ENCODE data around the gene RBM10. TPM values are rescaled to one million over a fixed set of nuclear protein-coding genes. Genes with fewer than 3 reads are reported as not detected.

Gene RBM10
- total and polyA plus RNA-seq, 9 of the 15 experiments (the other 6 are each of a cell fraction or from before 2014, with no cell fraction given) = 1.1 to 61.7 (median 31.5) TPM

- no peak for TF ChIP-seq FOXO4 (CRISPR knock-in tag; IDR thresholded peaks at IDR 0.05)
Observed at GRCh38 chrX:47180346-47180745, 35.3 kb downstream of the RBM10 start (continued).

GRCh38 chrX:47181301-47181700 is 36.3 kb downstream of the RBM10 start:
- peaks cover 0 to 3% of the 10 kb centered on the region in 2 experiments; a peak in 1 of 5 replicates for H3K4me1 ChIP-seq (replicated peaks in 1 of 2; ENCODE audit: control insufficient read depth in 2 of 2, insufficient read depth in 2 of 2, low read length in 2 of 2)
- no peak overlapping the region for H3K27ac ChIP-seq (ENCODE audit: extremely low read depth, low read depth, low read length)
- H4K20me1 ChIP-seq (replicated peaks; ENCODE audit: control insufficient read depth, insufficient read depth, low read length) = peaks cover 2% of the 10 kb centered on the region; the same call in 1 of the 2 replicates
- ATAC-seq (no peak), FAIRE-seq (no peak), DNase-seq (ENCODE audit: extremely low read depth in 1 of 4, low spot score in 3 of 4) (no peak)
- 93% methylated on average over 6 of the region's 10 CpGs for WGBS (ENCODE audit: insufficient coverage, low coverage, missing lambda C conversion rate)
- H3K79me2 ChIP-seq (ENCODE audit: control insufficient read depth, insufficient read depth, low read length) = no peaks in the 10 kb centered on the region
- H3K4me2 ChIP-seq (ENCODE audit: insufficient read depth, low read length) = no peak overlapping the region
- H3K36me3 ChIP-seq (ENCODE audit: control insufficient read depth, insufficient read depth, low read length) = peaks cover 81% of the 10 kb centered on the region; the same call in 2 of the 3 replicates
- no peak overlapping the region for H2AFZ ChIP-seq (ENCODE audit: low read depth, low read length)
- no TSS peak for BruUV-seq (replicated peaks)
- no peaks in the 10 kb centered on the region for H3K27me3 ChIP-seq (ENCODE audit: control insufficient read depth in 2 of 2, insufficient read depth in 2 of 2, low read length in 2 of 2)
- H3K9ac ChIP-seq (ENCODE audit: insufficient read depth in 1 of 2, low read depth in 2 of 2, low read length in 2 of 2) = no peak overlapping the region
- in situ Hi-C loops (cut with MboI) (no loop called here), intact Hi-C loops (cut with micrococcal nuclease) (no loop called here)
- H3K9me1 ChIP-seq (ENCODE audit: control insufficient read depth, insufficient read depth, low read length) = no peaks in the 10 kb centered on the region
- no peaks in the 10 kb centered on the region for H3K9me3 ChIP-seq (replicated peaks; ENCODE audit: control insufficient read depth, insufficient read depth, low read depth, low read length)
- ChIA-PET POLR2A (no interaction called here), CTCF (ENCODE audit: low intra/inter-chr PET ratio) (no interaction called here)
- no peak overlapping the region for H3K4me3 ChIP-seq
- TF ChIP-seq KAT7 (CRISPR knock-in tag; IDR thresholded peaks at IDR 0.05; ENCODE audit: borderline replicate concordance) (no peak), ZBTB12 (CRISPR knock-in tag; IDR thresholded peaks at IDR 0.05) (no peak), SP2 (IDR thresholded peaks at IDR 0.05; ENCODE audit: extremely low read depth, low read depth, low read length, poor library complexity, severe bottlenecking) (no peak), ZNF644 (tag; IDR thresholded peaks at IDR 0.05; ENCODE audit: low read depth) (no peak), FUS (optimal IDR thresholded peaks at IDR 0.05; ENCODE audit: low read depth, low read length) (no peak), CBX2 (IDR thresholded peaks at IDR 0.05; ENCODE audit: insufficient read depth, low read length, poor library complexity, severe bottlenecking) (no peak), GABPB1 (CRISPR knock-in tag; IDR thresholded peaks at IDR 0.05) (no peak), SOX6 (IDR thresholded peaks at IDR 0.05) (no peak), E2F3 (CRISPR knock-in tag; IDR thresholded peaks at IDR 0.05) (no peak), ELF2 (CRISPR knock-in tag; IDR thresholded peaks at IDR 0.05) (no peak), TAF1 (IDR thresholded peaks at IDR 0.05; ENCODE audit: control insufficient read depth, extremely low read depth, insufficient read depth, low read length, severe bottlenecking) (no peak), ZNF785 (CRISPR knock-in tag; IDR thresholded peaks at IDR 0.05) (no peak), ZNF76 (CRISPR knock-in tag; IDR thresholded peaks at IDR 0.05; ENCODE audit: borderline replicate concordance) (no peak), CEBPG (CRISPR knock-in tag; IDR thresholded peaks at IDR 0.05) (no peak), CEBPG (tag; conservative IDR thresholded peaks at IDR 0.05 in 1 of 2, IDR thresholded peaks at IDR 0.05 in 1 of 2) (no peak), THRAP3 (IDR thresholded peaks at IDR 0.05; ENCODE audit: borderline replicate concordance) (no peak)
